Fibroblast of lung (primary cell): Measurements from ENCODE around the gene CD7. TPM values are rescaled to one million over a fixed set of nuclear protein-coding genes. Genes with fewer than 3 reads are reported as not detected.

Experiments
- DNase-seq, 2 donors: peaks; one replicate each; pipeline versions ENCODE4 v3.0.0 to v3.0.0-alpha.2; 2010; ENCODE audit warnings: low read depth in 2 of 2
- H2AFZ ChIP-seq: 2 replicates; pipeline ENCODE4 v1.5.1; 2012; ENCODE audit warnings: low read length, control low read depth, inconsistent platforms
- H3K27ac ChIP-seq: 2 replicates; pipeline ENCODE4 v1.5.1; 2011; ENCODE audit warnings: low read length, control low read depth; ENCODE audit not compliant: insufficient read depth
- H3K27me3 ChIP-seq: 2 replicates; pipeline ENCODE4 v1.5.1; 2011; ENCODE audit warnings: mild to moderate bottlenecking, low read length; ENCODE audit not compliant: control insufficient read depth, insufficient read depth
- H3K36me3 ChIP-seq: 2 replicates; pipeline ENCODE4 v1.5.1; 2011; ENCODE audit warnings: low read length; ENCODE audit not compliant: control insufficient read depth, insufficient read depth
- H3K4me1 ChIP-seq: 2 replicates; pipeline ENCODE4 v1.5.1; 2011; ENCODE audit warnings: low read length; ENCODE audit not compliant: control insufficient read depth, insufficient read depth; ENCODE audit errors: extremely low read depth
- H3K4me2 ChIP-seq: 2 replicates; pipeline ENCODE4 v1.5.1; 2011; ENCODE audit warnings: low read length, control low read depth; ENCODE audit not compliant: insufficient read depth; ENCODE audit errors: extremely low read depth
- H3K4me3 ChIP-seq, 4 experiments: fragments of 200-600 bp in 1 of 4; sonication (generic) in 1 of 4; replicated peaks in 1 of 4; 2 replicates each; pipeline ENCODE4 v1.5.1; 2011 to 2016; ENCODE audit warnings: low read length in 4 of 4, low read depth in 3 of 4, mild to moderate bottlenecking in 3 of 4, control low read depth in 2 of 4, inconsistent platforms in 1 of 4, mixed read lengths in 1 of 4; ENCODE audit not compliant: insufficient read depth in 1 of 4; ENCODE audit errors: control extremely low read depth in 1 of 4
- H3K79me2 ChIP-seq: 2 replicates; pipeline ENCODE4 v1.5.1; 2012; ENCODE audit warnings: mild to moderate bottlenecking, low read length, inconsistent platforms; ENCODE audit not compliant: control insufficient read depth, insufficient read depth
- H3K9ac ChIP-seq: 2 replicates; pipeline ENCODE4 v1.5.1; 2011; ENCODE audit warnings: mild to moderate bottlenecking, low read length, control low read depth; ENCODE audit not compliant: insufficient read depth
- H3K9me3 ChIP-seq: 2 replicates; pipeline ENCODE4 v1.5.1; 2012; ENCODE audit warnings: low read depth, low read length; ENCODE audit not compliant: control insufficient read depth, insufficient read depth
- H4K20me1 ChIP-seq: 2 replicates; pipeline ENCODE4 v1.5.1; 2011; ENCODE audit warnings: low read length; ENCODE audit not compliant: control insufficient read depth, insufficient read depth; ENCODE audit errors: extremely low read depth
- EZH2 ChIP-seq: IDR thresholded peaks from 2 replicates; pipeline ENCODE4 v1.5.1; 2012; ENCODE audit warnings: low read length, control low read depth, mild to moderate bottlenecking; ENCODE audit errors: missing control alignments
- polyA plus RNA-seq, 2 donors: library from polyadenylated mRNA; depleted of rRNA in 1 of 2; stranded (reverse) in 1 of 2; unstranded in 1 of 2; fragments of >200 nt; gene quantifications; 2 replicates each; pipeline ENCODE4 v1.2.1, GENCODE V29; 2011 to 2012; ENCODE audit warnings: missing spikeins in 1 of 2
- total RNA-seq: library from RNA; depleted of rRNA; stranded (reverse); fragments of >200 nt; gene quantifications from 2 replicates; pipeline ENCODE4 v1.2.1, GENCODE V29; 2014
- TF ChIP-seq, protein P1 (sequence below), 2 donors: IDR thresholded peaks in 1 of 2; conservative IDR thresholded peaks in 1 of 2; 1 replicate in 1 of 2; 2 replicates in 1 of 2; pipeline ENCODE4 v1.5.1; 2011 to 2012; ENCODE audit warnings: low read length in 2 of 2, control low read depth in 1 of 2, inconsistent platforms in 1 of 2, low read depth in 1 of 2, mild to moderate bottlenecking in 1 of 2

The CD7 gene
- total and polyA plus RNA-seq, 2 donors (not counting 1 experiment from before 2014, with no cell fraction given) = 0.17 TPM; not detected in 1

DNA sequence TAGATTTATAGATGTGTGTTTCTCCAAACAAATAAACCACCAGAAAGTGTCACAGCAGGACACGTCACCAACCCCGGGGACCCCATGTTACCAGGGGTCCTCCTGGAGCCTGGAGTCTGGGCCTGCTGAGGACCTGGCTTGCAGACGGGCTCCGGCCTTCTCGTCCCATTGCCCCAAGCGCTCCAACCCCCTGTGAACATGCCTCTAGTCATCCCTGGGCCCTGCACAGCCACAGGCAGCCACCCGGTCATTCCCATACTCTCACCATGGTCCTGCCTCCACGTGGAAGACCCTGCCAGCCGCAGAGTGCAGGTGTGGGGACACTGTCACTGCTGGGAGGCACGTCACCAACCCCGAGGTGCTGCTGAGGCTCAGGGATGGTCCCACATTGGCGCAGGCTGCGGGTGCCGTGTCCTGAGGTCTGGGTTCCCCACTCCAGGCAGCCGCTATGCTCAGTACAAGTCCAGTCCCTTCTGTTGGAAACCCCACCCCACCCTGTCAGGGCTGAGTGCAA is 11.6 kb upstream of the CD7 start:
- Histone ChIP-seq H3K9me3 (no peaks in the 10 kb centered on the region), H3K36me3 (no peaks in the 10 kb centered on the region), H3K79me2 (no peaks in the 10 kb centered on the region), H2AFZ (no peak overlapping the region), H4K20me1 (no peaks in the 10 kb centered on the region), H3K27ac (no peak overlapping the region), H3K4me3 (no peak overlapping the region), H3K9ac (no peak overlapping the region), H3K4me1 (peaks cover 13% of the 10 kb centered on the region), H3K27me3 (no peaks in the 10 kb centered on the region), H3K4me2 (no peak overlapping the region)
- TF ChIP-seq, protein P1, sequence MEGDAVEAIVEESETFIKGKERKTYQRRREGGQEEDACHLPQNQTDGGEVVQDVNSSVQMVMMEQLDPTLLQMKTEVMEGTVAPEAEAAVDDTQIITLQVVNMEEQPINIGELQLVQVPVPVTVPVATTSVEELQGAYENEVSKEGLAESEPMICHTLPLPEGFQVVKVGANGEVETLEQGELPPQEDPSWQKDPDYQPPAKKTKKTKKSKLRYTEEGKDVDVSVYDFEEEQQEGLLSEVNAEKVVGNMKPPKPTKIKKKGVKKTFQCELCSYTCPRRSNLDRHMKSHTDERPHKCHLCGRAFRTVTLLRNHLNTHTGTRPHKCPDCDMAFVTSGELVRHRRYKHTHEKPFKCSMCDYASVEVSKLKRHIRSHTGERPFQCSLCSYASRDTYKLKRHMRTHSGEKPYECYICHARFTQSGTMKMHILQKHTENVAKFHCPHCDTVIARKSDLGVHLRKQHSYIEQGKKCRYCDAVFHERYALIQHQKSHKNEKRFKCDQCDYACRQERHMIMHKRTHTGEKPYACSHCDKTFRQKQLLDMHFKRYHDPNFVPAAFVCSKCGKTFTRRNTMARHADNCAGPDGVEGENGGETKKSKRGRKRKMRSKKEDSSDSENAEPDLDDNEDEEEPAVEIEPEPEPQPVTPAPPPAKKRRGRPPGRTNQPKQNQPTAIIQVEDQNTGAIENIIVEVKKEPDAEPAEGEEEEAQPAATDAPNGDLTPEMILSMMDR (conservative IDR thresholded peaks at IDR 0.05 in 1 of 2, IDR thresholded peaks at IDR 0.05 in 1 of 2; ENCODE audit: low read depth in 1 of 2, low read length in 2 of 2) = no peak
- TF ChIP-seq EZH2 = no peak
- no peak for DNase-seq

DNA sequence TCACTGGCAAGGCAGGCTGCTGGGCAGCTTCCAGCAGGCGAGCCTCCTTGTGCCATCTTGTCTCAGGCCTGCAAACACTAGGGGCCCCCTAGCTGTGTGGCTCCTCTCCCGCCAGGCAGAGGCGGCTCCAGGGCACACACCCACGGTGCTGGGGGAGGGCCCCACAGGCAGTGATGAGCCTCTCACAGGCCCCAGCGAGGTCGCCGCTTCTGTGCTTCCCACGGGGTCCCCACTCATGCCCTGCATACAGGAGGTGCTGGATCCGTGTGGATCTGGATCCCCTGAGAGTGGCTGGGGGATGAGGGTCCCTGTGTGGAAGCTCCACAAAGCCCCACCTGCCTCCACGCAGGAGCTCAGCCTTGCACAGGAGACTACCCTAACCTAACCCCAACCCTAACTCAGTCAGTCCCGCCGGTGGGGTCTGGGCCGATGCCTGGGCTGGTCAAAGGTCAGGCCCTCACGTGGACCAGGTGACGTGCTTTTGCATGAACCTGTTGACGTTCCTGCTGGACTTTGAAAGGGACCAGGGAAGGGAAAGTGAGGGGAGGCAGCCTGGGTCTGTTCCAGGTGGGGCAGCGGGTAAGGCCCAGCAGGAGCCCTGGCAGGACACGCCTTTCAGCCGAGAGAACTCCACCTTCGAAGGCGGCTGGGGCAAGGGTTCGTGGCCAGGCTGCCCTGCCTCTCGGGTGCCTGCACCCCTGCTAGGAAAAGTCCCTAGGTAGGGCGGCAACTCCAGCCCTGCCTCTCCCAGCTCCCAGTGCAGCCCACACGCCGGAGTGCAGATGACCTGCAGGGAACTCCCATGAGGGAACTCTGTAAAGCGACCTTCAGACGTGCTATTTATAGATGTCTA is 11.0 kb upstream of the CD7 start:
- Histone ChIP-seq H4K20me1 (no peaks in the 10 kb centered on the region), H3K4me3 (no peak overlapping the region), H3K9me3 (no peaks in the 10 kb centered on the region), H2AFZ (no peak overlapping the region), H3K4me2 (no peak overlapping the region), H3K27me3 (no peaks in the 10 kb centered on the region), H3K79me2 (no peaks in the 10 kb centered on the region), H3K27ac (no peak overlapping the region), H3K36me3 (no peaks in the 10 kb centered on the region), H3K4me1 (peaks cover 13% of the 10 kb centered on the region), H3K9ac (no peak overlapping the region)
- DNase-seq = no peak
- TF ChIP-seq, protein P1 (conservative IDR thresholded peaks at IDR 0.05 in 1 of 2, IDR thresholded peaks at IDR 0.05 in 1 of 2; ENCODE audit: low read depth in 1 of 2, low read length in 2 of 2) = no peak
- no peak for TF ChIP-seq EZH2

DNA sequence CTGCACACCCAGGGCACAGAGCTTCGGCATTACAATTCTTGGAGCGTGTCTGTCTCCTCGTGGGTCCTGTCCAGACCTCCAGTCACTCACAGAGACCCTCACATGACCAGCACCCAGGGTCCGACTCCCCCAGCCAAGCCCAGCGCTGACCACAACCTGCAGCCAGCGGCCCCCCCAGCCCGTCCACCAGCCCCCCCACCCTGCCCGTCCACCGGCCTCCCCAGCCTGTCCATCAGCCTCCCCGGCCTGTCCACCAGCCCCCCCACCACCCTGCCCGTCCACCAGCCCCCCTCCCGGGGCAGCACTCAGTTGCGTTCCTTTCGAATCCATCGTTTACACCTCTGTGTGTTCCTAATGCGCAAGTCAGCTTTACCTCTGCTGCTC is 10.3 kb upstream of the CD7 start:
- peaks cover 10% of the 10 kb centered on the region for H3K4me1 ChIP-seq
- no peaks in the 10 kb centered on the region for H4K20me1 ChIP-seq
- no peak for TF ChIP-seq EZH2
- TF ChIP-seq, protein P1 (conservative IDR thresholded peaks at IDR 0.05 in 1 of 2, IDR thresholded peaks at IDR 0.05 in 1 of 2; ENCODE audit: low read depth in 1 of 2, low read length in 2 of 2) = no peak
- no peak for DNase-seq
- H2AFZ ChIP-seq = no peak overlapping the region
- no peak overlapping the region for H3K4me3 ChIP-seq
- H3K27me3 ChIP-seq = no peaks in the 10 kb centered on the region
- no peak overlapping the region for H3K27ac ChIP-seq
- no peak overlapping the region for H3K9ac ChIP-seq
- H3K9me3 ChIP-seq = no peaks in the 10 kb centered on the region
- H3K36me3 ChIP-seq = no peaks in the 10 kb centered on the region
- no peaks in the 10 kb centered on the region for H3K79me2 ChIP-seq
- H3K4me2 ChIP-seq = no peak overlapping the region
